ENCODE measurements around the gene STX11.

STX11 gene

DNA sequence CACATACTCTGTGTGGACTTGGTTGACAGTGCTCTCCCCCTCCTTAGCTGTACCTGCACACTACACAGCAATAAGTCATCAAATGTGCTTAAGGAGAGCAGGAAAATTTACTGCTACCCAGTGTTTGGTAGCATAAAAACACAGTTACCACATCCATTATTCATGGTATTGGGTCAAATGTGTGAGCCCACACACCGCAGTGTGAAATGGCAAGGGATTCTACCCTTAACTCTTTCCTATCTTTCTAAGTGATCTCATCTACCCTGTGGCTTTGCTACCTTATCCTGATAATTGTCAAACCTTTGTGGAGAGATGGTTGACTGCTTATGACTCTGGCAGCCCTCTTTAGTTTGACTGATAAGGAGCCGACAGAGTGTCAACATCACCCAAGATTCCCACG lies 47.6 kb downstream of the STX11 start:
- no peak for TF ChIP-seq CTCF (IDR thresholded peaks at IDR 0.05; ENCODE audit: borderline replicate concordance, insufficient read depth, low read depth, low read length)
- H3K4me3 ChIP-seq (ENCODE audit: low read depth, low read length): no peak overlapping the region

DNA sequence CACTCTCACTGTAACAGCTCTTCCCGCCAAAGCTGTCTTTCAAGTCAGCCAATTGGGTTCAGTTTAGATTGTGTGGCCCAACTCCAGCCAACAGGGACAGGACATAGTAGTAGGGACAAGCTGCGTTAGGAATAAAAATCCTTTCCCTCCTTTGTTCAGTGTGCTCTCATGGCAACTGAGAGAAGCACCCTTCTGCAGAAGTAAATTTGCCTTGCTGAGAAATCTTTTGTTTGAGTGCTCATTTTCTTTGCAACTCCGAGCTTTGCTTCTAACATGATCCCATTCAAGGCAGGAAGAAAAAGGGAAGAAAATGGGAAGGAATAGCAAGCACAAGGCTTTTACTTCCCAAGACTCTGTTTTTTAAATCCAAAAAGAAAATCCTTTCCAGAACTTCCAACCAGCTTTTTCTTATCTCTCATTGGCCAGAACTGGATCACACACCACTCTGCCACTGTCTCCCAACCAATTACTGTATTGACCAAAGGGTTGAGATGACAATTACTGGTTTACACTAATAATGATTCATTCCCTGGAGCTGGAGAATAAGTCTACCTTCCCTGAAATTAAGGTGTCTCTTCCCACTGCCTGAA lies 52.7 kb downstream of the STX11 start:
- H3K4me3 ChIP-seq (ENCODE audit: low read depth, low read length): no peak overlapping the region
- TF ChIP-seq CTCF (IDR thresholded peaks at IDR 0.05; ENCODE audit: borderline replicate concordance, insufficient read depth, low read depth, low read length): no peak

DNA sequence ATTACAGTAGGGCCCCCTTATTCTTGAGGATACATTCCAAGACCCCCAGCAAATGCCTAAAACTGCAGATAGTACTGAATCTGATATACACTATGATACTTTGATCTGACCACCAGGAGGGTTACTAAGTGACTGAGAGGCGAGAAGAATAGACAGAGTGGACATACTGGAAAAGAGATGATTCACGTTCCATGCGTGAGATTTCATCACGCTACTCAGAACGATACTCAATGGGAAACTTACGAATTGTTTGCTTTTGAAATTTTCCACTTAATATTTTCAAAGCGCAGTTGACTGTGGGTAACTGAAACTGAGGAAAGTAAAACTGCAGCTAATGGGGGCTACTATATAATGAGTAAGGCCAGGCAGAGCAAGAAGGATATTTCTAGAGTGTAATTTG lies 60.8 kb downstream of the STX11 start:
- H3K4me3 ChIP-seq (ENCODE audit: low read depth, low read length): no peak overlapping the region
- no peak for TF ChIP-seq CTCF (IDR thresholded peaks at IDR 0.05; ENCODE audit: borderline replicate concordance, insufficient read depth, low read depth, low read length)

DNA sequence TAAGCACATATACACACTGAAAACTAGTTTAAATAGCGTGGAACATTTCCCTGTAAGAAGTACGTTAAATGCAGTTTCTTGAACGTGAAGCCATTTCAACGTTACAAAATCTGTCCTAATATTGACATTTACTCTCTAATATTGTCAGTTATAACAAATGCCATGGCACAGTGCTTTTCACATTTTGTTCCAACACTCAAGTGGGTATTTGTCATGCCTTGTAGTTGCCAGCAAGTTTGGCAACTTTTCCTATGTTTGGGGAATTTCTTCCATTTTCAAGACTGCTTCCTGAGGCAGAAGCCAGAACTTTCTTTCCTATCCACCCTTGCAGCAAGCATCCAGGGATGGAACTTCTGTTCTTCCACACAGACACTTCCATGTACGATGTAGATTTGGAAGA lies 63.0 kb downstream of the STX11 start:
- TF ChIP-seq CTCF (IDR thresholded peaks at IDR 0.05; ENCODE audit: borderline replicate concordance, insufficient read depth, low read depth, low read length): no peak
- no peak overlapping the region for H3K4me3 ChIP-seq (ENCODE audit: low read depth, low read length)

DNA sequence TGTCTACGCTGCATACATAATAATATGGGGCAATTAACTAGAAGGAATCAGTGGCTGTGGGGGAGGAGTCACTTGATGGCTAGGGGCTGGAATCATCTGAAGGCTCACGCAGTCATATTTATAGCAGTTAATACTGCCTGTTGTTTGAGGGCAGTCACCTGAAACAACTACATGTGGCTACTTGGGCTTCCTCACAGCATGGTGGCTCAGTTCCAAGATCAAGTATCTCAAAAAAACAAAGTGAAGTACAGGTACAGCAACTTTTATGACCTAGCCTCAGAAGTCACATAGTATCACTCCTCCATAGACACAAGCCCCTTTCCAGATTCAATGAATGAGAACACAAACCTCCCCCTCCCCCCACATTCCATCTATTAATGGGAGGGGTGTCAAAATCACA lies 63.7 kb downstream of the STX11 start:
- TF ChIP-seq CTCF (IDR thresholded peaks at IDR 0.05; ENCODE audit: borderline replicate concordance, insufficient read depth, low read depth, low read length): no peak
- H3K4me3 ChIP-seq (ENCODE audit: low read depth, low read length): no peak overlapping the region

DNA sequence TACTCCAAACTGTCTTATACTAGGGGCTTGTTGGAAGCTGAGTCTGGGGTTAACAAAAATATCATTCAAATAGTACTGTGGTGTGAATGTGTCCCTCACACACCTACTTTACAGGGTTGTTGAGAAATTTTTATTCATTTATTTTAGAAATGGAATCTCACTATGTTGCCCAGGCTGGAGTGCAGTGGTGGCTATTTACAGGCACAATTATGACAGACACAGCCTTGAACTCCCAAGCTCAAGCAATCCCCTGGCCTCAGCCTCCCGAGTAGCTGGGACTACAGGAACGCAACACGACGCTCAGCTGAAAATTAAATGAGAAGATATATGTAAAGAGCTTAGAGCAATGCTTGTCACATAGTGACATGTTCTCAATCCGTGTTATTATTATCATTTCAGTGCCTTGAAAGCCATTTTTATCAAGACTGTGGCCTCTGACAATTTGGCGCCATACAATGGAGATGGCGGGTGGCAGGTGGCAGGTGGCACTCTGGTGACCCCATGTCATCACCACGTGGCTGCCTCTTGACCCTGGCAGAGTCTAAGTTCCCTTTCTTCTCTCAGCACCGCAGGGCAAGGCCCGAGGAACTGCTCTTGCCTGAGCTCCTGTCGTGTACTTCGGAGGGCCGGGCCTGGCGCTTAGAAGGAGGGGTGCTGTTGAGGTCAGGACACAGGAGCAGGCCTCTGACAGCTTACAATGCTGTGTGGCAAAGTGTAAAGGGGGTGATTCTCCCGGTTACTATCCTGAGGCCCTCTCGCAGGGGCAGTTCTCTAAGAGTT lies 64.5 kb downstream of the STX11 start:
- no peak for TF ChIP-seq CTCF (IDR thresholded peaks at IDR 0.05; ENCODE audit: borderline replicate concordance, insufficient read depth, low read depth, low read length)
- no peak overlapping the region for H3K4me3 ChIP-seq (ENCODE audit: low read depth, low read length)

- TF ChIP-seq CTCF (IDR thresholded peaks at IDR 0.05; ENCODE audit: borderline replicate concordance, insufficient read depth, low read depth, low read length): no peak
- peak overlapping the region; percentile 61 for H3K4me3 ChIP-seq (ENCODE audit: low read depth, low read length)
These were observed 65.2 kb downstream of the STX11 start for GRCh38 chr6:144215402-144215931.
